Vagina (tissue), 2 donors: ENCODE results near the gene CEP290. TPM values are rescaled to one million over a fixed set of nuclear protein-coding genes. Genes with fewer than 3 reads are reported as not detected.
"Not testable (repeated sequence)": the region's sequence is repeated elsewhere in the genome, so short reads cannot be mapped to it uniquely, and the experiment has no call there.

Experiments
- DNase-seq, 2 donors: peaks; one replicate each; pipeline ENCODE4 v3.0.0-alpha.2; 2017; ENCODE audit errors: extremely low spot score in 2 of 2
- H3K27ac ChIP-seq: fragments of 200-600 bp; sonication (generic); one replicate; pipeline ENCODE4 v1.5.1; 2019
- H3K27me3 ChIP-seq: fragments of 200-600 bp; sonication (generic); one replicate; pipeline ENCODE4 v1.5.1; 2019
- H3K36me3 ChIP-seq, 2 donors: fragments of 200-600 bp; sonication (generic); one replicate each; pipeline ENCODE4 v1.5.1; 2017 to 2019
- H3K4me1 ChIP-seq: fragments of 200-600 bp; sonication (generic); one replicate; pipeline ENCODE4 v1.5.1; 2019
- H3K4me3 ChIP-seq, 2 donors: fragments of 200-600 bp; sonication (generic); 1 replicate in 1 of 2; 2 replicates in 1 of 2; pipeline ENCODE4 v1.5.1; 2016 to 2019
- H3K9me3 ChIP-seq: fragments of 200-600 bp; sonication (generic); one replicate; pipeline ENCODE4 v1.5.1; 2019
- POLR2A ChIP-seq, 2 donors: fragments of 450-650 bp; IDR thresholded peaks; one replicate each; pipeline ENCODE4 v1.6.1; 2017; ENCODE audit warnings: antibody characterized with exemption in 2 of 2, mild to moderate bottlenecking in 2 of 2, moderate library complexity in 2 of 2
- POLR2AphosphoS5 ChIP-seq, 2 donors: sonication (generic); formaldehyde crosslinking; IDR thresholded peaks; one replicate each; pipeline ENCODE4 v1.9.0; 2017; ENCODE audit warnings: antibody characterized with exemption in 2 of 2, mild to moderate bottlenecking in 2 of 2, low read depth in 1 of 2; ENCODE audit not compliant: insufficient read depth in 1 of 2
- intact Hi-C: fragments of 100-400 bp; cut with DNase I; formaldehyde crosslinking; loops from one replicate; pipeline ENCODE4 v1.15.1; 2023
- total RNA-seq: library from RNA; depleted of rRNA; stranded (reverse); fragments of >200 nt; gene quantifications from one replicate; pipeline ENCODE4 v1.2.3, GENCODE V29; 2016
- TF ChIP-seq, protein P1 (sequence below), 3 experiments: fragments of 450-650 bp in 2 of 3; fragments of 200-600 bp in 1 of 3; sonication (generic) in 1 of 3; IDR thresholded peaks; one replicate each; pipeline ENCODE4 v1.5.1; 2017 to 2019; ENCODE audit warnings: antibody characterized with exemption in 3 of 3, mild to moderate bottlenecking in 2 of 3, moderate library complexity in 2 of 3

Gene CEP290
- total RNA-seq, 1 donor from 2014 or later = 16.2 TPM

DNA sequence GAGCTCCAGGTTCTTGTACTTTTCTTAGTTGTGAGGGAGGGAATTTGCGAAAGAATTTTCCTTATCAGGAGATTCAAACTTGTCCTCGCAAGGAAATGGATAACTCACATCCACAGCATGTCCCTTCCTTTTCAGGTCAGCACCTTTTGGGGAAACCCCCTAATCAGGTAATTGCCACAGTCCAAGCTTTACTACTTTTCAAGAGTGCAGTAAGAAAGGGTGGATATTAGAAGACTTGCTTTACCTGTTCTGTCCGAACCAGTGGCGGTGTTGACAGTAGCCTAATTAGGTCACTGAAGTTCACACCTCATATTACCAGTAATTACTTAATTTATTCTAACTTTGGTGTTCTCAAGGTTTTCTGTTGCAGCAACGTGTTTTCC is 106.0 kb downstream of the CEP290 start:
- H3K36me3 ChIP-seq = no peaks in the 10 kb centered on the region
- H3K9me3 ChIP-seq = no peaks in the 10 kb centered on the region
- peak overlapping the region; percentile 71 to 72 for H3K4me3 ChIP-seq
- intact Hi-C loops = no loop called here
- H3K27me3 ChIP-seq = no peaks in the 10 kb centered on the region
- peak overlapping the region; percentile 64 for H3K27ac ChIP-seq
- peaks cover 49% of the 10 kb centered on the region for H3K4me1 ChIP-seq
- TF ChIP-seq POLR2AphosphoS5 (IDR thresholded peaks at IDR 0.05; ENCODE audit: insufficient read depth in 1 of 2, low read depth in 1 of 2) (no peak), POLR2A (IDR thresholded peaks at IDR 0.05) (no peak)
- TF ChIP-seq, protein P1, sequence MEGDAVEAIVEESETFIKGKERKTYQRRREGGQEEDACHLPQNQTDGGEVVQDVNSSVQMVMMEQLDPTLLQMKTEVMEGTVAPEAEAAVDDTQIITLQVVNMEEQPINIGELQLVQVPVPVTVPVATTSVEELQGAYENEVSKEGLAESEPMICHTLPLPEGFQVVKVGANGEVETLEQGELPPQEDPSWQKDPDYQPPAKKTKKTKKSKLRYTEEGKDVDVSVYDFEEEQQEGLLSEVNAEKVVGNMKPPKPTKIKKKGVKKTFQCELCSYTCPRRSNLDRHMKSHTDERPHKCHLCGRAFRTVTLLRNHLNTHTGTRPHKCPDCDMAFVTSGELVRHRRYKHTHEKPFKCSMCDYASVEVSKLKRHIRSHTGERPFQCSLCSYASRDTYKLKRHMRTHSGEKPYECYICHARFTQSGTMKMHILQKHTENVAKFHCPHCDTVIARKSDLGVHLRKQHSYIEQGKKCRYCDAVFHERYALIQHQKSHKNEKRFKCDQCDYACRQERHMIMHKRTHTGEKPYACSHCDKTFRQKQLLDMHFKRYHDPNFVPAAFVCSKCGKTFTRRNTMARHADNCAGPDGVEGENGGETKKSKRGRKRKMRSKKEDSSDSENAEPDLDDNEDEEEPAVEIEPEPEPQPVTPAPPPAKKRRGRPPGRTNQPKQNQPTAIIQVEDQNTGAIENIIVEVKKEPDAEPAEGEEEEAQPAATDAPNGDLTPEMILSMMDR (IDR thresholded peaks at IDR 0.05) = no peak
- DNase-seq = no peak

GRCh38 chr12:88035271-88035906 is 106.5 kb downstream of the CEP290 start:
- Histone ChIP-seq H3K4me3 (peak overlapping the region; percentile 71 to 72), H3K9me3 (no peaks in the 10 kb centered on the region), H3K27ac (peak overlapping the region; percentile 64), H3K27me3 (no peaks in the 10 kb centered on the region), H3K4me1 (peaks cover 49% of the 10 kb centered on the region), H3K36me3 (no peaks in the 10 kb centered on the region)
- TF ChIP-seq, protein P1 (IDR thresholded peaks at IDR 0.05) = no peak
- peak; percentile 89 to 97 for TF ChIP-seq POLR2AphosphoS5 (IDR thresholded peaks at IDR 0.05; ENCODE audit: insufficient read depth in 1 of 2, low read depth in 1 of 2)
- peak in 1 of 2 donors; percentile 78 for TF ChIP-seq POLR2A (IDR thresholded peaks at IDR 0.05)
- DNase-seq = no peak
- intact Hi-C loops = no loop called here

DNA sequence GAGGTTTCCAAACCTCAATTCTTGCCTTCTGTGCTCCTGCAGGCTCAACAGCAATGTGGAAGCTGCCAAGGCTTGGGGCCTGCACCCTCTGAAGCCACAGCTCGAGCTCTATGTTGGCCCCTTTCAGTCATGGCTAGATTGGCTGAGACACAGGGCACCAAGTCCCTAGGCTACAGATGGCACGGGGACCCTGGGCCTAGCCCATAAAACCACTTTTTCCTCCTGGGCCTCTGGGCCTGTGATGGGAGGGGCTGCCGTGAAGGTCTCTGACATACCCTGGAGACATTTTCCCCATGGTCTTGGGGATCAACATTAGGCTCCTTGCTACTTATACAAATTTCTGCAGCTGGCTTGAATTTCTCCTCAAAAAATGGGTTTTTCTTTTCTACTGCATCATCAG is 110.7 kb downstream of the CEP290 start:
- DNase-seq, H3K36me3 ChIP-seq, H3K4me1 ChIP-seq, H3K27me3 ChIP-seq, H3K27ac ChIP-seq, H3K4me3 ChIP-seq, H3K9me3 ChIP-seq, intact Hi-C loops: not testable (repeated sequence)

GRCh38 chr12:88029093-88029665 is 112.7 kb downstream of the CEP290 start, which contains the start of gene C12orf50:
Gene C12orf50, minus strand, starts transcription at chr12:88029401. Its CDS starts 2,439 bp downstream, at chr12:88026962.
- DNase-seq = no peak
- TF ChIP-seq POLR2A (IDR thresholded peaks at IDR 0.05) (no peak), POLR2AphosphoS5 (IDR thresholded peaks at IDR 0.05; ENCODE audit: insufficient read depth in 1 of 2, low read depth in 1 of 2) (no peak)
- Histone ChIP-seq H3K9me3 (no peaks in the 10 kb centered on the region), H3K27me3 (no peaks in the 10 kb centered on the region), H3K36me3 (no peaks in the 10 kb centered on the region), H3K4me3 (no peak within 1 kb of the TSS), H3K27ac (no peak within 1 kb of the TSS), H3K4me1 (no peaks in the 10 kb centered on the region)
- intact Hi-C loops = no loop called here

GRCh38 chr12:88026196-88026595 is 115.7 kb downstream of the CEP290 start:
- DNase-seq = no peak
- no peak overlapping the region for H3K4me3 ChIP-seq
- H3K27ac ChIP-seq = no peak overlapping the region
- TF ChIP-seq POLR2A (IDR thresholded peaks at IDR 0.05) (no peak), POLR2AphosphoS5 (IDR thresholded peaks at IDR 0.05; ENCODE audit: insufficient read depth in 1 of 2, low read depth in 1 of 2) (no peak)
- TF ChIP-seq, protein P1 (IDR thresholded peaks at IDR 0.05) = no peak
- H3K36me3 ChIP-seq = no peaks in the 10 kb centered on the region
- H3K27me3 ChIP-seq = no peaks in the 10 kb centered on the region
- no peaks in the 10 kb centered on the region for H3K4me1 ChIP-seq
- H3K9me3 ChIP-seq = no peaks in the 10 kb centered on the region
- intact Hi-C loops = no loop called here

DNA sequence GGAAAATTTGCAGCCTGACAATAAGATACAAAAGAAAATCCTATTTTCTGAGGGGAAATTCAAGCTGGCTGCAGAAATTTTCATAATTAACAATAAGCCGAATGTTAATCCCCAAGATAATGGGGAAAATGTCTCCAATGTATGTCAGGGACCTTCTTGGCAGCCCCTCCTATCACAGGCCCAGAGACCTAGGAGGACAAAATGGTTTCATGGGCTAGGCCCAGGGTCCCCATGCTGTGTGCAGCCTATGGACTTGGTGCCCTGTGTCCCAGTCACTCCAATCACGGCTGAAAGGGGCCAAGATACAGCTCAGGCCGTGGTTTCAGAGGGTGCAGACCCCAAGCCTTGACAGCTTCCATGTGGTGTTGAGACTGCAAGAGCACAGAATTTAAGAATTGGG is 123.9 kb downstream of the CEP290 start:
- Histone ChIP-seq H3K9me3 (no peaks in the 10 kb centered on the region), H3K27ac (no peak overlapping the region), H3K36me3 (no peaks in the 10 kb centered on the region), H3K4me3 (no peak overlapping the region), H3K4me1 (no peaks in the 10 kb centered on the region), H3K27me3 (no peaks in the 10 kb centered on the region)
- DNase-seq = no peak
- TF ChIP-seq POLR2AphosphoS5 (IDR thresholded peaks at IDR 0.05; ENCODE audit: insufficient read depth in 1 of 2, low read depth in 1 of 2) = no peak
- TF ChIP-seq, protein P1 (IDR thresholded peaks at IDR 0.05) = no peak
- no peak for TF ChIP-seq POLR2A (IDR thresholded peaks at IDR 0.05)
- intact Hi-C loops = no loop called here
